NCI-H1092 (cell line): ENCODE results near the gene MYADML2.
"Not testable (repeated sequence)": the region's sequence is repeated elsewhere in the genome, so short reads cannot be mapped to it uniquely, and the experiment has no call there.

Source experiments
- DNase-seq: peaks from one replicate; lab custom pipeline; 2025; lab: John Stamatoyannopoulos, UW

MYADML2 gene

DNA sequence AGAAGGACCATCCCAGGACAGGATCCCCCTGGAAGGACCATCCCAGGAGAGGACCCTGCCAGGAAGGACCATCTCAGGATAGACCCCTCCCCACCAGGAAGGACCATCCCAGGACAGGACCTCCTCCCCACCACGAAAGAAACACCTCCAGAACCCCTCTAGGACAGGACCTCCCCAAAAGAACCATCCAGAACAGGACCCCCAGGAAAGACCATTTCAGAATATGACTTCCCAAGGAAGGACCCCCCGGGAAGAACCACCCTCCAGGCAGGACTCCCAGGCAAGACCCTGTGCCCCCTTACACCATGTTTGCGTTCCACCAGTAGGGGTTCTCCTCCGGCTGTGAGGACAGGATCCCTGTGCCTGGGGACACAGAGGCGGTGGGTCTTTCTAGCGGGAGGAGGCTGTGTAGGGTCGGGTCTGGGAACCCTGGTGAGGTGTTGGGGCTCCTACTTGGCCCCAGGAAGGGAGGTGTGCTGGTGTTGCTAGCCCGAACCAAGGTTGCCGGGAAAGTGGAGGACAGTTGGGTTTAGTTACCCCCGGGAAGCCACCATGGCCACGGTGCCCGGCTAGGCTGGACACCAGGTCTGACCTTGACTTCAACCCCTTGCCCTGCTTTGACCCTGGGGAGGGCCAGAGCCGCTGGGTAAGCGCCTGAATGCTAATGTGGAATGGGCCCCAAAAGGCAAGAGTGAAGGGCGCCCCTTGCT lies 11.8 kb upstream of the MYADML2 start:
- DNase-seq = no peak

DNA sequence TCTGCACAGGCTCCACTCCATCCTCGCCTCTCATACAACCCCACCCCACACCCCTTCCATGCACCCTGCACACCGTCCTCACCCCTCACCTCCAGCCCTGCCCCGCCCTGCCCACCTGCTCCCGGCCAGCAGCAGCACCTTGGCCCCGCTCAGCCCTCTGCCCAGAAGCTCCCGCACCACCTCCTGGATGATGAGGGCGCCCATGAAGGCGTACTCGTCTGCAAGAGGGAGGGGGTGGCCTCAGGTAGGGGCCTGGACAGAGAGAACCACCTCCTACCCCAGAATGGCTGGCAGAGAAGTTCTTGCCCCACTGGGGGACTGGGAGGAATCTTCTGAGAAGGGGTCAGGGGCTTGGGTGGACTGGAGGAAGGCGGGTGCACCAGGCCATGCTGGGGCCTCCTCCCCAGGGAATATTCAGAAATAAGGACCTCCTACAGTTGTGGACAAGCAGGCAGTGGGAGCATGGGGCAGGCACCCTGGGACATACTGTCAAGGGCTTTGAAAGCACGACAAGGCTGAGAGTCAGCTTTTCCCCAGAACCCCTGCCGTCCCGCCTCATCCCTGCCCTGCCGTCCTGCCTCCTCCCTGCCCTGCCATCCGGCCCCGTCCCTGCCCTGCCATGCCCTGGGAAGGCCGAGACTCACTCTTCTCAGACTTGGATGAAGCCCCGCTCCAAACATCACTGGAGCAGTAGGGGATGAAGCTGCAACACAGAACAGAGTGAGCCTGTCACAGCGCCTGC lies 10.8 kb upstream of the MYADML2 start:
- no peak for DNase-seq

DNA sequence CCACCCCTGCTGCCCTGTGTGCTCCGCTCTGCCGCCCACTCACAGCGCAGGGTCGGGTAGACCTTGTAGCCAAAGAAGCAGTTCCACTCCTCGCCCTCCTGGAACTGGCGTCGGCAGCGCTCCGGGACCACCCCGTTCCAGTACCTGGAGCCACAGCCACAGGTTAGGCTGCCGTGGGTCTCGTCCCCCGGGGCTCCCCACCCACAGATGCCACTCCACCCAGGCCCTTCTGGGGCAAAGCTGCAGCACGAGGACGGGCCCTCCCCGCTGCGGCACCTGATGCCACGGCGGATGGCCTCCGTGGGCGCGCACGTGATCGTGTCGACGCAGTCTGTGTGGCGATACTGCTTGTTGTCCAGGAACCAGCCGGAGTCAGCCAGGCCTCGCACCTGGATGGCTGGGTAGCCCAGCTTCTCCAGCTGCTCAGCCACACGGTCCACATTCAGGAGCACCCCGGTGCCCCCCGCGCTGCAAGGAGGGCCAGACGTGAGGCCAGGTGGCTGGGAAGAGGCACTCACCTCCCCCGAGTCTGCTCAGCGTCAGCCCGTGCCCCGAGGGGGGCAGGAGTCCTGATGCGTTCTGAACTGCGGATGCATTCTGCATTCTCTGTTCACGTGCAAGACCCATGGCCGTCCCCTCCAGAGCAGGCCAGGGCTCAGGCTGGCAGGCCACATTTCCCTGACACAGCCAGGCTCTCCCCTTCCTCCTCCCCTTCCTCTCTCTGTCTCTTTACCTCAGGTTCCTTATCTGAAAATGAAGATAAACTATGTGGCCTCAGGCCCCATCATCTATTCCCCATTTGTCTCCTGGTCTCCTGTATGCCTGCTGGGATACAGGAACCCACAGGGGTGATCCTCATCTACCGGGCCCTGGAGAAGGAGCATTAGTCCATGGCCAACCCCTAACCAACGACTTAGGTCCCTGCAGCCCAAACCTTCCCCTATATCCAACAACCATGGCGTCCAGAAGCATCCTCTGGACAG lies 9.9 kb upstream of the MYADML2 start:
- DNase-seq = no peak

DNA sequence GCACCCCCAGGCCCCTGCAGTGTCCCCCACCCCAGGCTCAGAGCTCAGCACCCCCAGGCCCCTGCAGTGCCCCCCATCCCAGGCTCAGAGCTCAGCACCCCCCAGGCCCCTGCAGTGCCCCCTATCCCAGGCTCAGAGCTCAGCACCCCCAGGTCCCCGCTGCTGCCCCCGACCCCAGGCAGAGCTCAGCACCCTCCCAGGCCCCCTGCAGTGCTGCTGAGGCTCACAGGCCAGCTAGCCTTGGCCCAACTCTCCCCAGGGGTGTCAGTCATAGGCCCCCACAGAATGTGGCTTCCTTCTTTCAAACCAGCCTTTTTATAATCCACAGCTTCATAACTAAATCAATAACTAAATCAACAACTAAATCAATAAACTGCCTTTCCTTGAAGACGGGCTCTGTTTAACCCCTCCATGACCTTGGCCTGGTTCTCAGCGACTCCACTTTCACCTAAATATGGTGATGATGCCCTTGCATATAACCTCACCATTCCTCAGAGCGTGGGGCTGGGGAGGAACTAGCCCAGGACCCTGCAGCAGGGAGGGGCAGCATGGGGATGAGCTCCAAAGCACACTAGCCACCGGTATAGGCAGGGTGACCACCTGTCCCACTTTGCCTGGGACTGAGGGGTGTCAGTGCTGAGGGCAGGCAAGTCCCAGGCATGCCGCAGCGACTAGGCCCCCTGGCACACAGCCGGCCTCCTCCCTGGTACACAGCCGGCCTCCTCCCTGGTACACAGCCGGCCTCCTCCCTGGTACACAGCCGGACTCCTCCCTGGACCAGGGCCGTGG lies 8.9 kb upstream of the MYADML2 start:
- no peak for DNase-seq

DNA sequence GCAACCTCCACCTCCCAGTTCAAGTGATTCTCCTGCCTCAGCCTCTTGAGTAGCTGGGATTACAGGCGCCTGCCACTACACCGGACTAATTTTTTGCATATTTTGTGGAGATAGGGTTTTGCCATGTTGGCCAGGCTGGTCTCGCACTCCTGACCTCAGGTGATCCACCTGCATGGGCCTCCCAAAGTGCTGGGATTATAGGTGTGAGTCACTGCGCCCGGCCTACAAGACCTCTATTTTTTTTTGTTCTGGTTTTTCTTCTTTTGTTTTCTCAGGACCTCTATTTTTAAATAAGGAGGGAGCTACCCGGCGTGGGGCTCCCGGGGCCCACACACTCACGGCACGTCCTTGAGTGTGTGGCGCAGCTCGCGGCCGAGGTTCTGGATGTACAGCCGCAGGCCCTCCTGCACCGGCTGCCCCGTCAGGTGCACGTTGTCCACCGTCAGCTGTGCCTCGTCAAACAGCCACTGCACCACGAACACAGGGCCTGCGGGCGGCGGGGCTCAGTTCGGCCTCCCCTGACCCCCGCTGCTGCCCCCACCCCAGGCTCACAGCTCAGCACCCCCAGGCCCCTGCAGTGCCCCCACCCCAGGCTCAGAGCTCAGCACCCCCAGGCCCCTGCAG lies 8.1 kb upstream of the MYADML2 start:
- no peak for DNase-seq

DNA sequence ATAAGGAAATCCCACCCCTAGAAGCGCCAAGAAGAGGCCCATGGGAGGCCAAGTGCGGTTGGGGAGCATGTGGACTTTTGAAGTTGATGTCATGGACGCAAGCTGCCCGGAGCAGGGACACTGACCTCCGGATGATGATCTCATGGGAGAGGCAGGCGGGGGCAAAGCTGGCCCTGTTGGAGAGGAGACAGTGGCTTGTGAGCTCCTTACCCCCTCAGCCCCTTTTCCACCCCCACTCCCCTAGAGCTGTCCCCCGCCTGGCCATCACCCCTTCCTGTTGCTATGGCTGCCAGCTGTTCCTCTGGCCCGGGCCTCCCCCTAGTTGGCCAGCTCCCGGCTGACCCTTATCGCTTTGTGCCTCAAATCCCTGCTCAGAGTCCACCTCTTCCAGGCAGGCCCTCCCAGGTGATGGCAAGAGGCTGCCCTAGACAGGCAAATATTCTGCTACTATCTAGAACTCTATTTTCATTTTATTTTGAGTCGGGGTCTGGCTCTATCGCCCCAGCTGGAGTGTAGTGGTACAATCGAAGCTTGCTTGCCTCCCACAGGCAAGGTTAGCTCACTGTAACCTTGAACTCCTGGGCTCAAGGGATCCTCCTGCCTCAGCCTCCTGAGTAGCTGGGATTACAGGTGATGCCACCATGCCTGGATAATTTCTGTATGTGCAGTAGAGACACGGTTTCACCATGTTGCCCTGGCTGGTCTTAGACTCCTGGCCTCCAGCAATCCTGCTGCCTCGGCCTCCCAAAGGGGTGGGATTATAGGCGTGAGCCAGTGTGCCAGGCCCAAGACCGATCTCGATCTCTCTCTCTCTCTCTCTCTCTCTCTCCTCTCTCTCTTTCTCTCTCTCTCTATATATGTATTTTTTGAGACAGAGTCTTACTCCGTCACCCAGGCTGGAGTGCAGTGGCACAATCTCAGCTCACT lies 7.4 kb upstream of the MYADML2 start:
- DNase-seq = no peak

DNA sequence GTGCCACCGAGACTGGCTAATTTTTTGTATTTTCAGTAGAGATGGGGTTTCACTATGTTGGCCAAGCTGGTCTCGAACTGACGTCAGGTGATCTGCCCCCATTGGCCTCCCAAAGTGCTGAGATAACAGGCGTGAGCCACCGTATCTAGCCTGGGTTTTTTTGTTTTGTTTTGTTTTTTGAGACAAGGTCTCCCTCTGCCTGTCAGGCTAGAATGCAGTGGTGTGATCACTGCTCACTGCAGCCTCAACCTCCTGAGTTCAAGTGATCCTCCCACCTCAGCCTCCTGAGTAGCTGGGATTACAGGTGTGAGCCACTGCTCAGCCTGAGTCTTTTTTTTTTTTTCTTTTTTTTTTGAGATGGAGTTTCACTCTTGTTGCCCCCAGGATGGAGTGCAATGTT lies 6.4 kb upstream of the MYADML2 start:
- DNase-seq = not testable (repeated sequence)

DNA sequence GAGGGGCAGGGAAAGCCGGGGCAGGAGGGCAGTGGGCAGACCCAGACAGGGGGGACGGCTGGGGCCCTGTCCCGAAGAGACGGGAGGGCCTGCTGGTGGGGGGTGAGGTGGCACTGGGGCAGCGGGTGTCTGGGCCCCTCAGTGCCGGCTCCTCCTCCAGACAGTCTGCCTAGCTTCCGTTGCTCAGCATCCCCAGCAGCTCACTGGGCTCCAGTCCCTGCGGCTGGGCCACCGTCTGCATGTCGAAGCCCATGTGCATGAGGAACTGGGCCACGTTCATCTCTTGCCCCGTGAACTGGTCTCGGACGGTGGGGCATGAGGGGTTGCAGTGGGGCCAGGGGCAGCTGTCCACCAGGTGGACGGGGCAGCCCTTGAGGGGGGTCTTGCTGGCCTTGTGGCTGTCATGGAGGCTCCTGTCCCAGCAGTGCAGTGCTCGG lies 5.8 kb upstream of the MYADML2 start:
- no peak for DNase-seq

DNA sequence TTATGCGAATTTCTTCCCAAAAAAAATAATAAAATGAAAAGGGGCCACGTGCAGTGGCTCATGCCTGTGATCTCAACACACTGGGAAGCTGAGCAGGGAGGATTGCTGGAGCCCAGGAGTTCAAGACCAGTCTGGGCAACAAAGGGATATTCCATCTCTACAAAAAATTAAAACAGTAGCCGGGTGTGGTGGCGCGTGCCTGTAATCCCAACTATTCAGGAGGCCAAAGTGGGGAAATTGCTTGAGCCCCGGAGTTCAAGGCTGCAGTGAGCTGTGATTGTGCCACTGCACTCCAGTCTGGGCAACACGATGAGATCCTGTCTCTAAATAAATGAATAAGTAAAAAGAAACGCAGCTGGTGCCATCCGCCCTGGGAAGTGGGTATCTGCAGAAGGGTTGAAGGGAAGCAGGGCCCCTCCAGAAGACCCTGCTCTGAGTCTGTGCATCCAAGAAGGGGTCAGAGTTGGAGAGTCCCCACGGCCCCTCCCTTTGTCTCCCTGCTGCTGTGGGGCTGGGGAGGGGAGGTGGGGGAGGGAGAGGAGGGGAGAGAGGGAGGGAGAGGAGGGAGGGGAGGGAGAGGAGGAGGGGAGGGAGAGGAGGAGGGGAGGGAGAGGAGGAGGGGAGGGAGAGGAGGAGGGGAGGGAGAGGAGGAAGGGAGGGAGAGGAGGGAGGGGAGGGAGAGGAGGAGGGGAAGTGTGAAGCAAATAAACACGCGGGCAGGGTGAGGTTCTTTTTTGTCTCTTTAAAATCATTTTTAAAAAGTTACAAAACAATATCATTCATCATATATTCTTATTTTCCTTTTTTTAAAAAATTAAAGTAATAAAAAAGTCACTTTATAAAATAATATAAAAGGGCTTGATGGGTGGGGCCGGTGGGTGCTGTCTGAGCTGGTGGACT lies 5.0 kb upstream of the MYADML2 start:
- no peak for DNase-seq

DNA sequence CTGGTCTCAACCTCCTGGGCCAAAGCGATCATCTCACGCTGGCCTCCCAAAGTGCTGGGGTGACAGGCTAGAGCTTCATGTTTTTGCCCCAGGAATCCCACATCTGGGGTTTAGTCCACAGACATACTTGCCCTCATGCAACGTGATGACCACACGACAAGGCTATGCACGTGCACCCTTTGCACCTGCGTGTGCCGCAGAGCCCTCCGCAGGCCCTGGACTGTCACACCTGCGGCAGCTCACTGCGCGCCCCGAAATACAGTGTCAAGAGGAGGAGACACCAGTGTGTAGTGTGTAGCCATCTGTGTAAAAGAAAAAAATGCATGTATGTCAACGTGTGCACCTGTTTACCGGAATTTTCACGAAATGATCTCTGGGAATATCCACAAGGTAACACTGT lies 3.5 kb upstream of the MYADML2 start:
- no peak for DNase-seq

DNA sequence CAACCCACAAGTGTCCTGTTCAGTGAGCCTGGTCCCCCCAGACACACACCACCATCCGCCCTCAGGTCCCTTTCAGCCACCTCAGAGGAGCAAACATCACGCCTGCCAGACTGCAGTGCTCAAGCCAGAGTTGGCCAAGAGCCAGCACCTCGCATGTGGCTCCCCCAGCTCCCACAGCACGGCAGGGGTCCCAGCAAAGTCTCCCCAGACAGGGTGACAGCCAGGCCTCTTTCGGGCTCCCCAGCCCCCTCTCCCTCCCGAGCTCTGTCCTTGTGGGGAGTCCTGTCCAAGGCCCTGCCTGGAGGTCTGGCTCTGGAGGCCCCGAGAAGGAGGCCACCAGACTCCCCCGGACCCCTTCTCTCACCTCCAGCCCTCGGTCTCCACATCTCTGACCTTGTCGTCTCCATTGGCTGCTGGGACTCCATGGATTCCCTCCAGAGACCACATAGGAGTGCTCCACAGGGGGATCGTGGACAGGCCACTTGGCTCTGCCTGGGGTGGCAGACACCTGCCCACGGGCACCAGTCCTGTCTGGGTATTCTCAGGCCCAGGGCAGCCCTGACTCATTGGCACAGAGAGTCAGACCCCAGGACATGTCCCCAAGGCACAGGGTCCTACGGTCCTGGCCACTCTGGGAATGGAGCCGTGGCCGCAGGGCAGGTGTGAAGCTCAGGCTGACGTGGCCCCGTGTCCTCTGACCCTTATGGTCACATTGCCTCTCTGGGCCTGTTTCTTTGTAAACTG lies 1.8 kb upstream of the MYADML2 start:
- no peak for DNase-seq

DNA sequence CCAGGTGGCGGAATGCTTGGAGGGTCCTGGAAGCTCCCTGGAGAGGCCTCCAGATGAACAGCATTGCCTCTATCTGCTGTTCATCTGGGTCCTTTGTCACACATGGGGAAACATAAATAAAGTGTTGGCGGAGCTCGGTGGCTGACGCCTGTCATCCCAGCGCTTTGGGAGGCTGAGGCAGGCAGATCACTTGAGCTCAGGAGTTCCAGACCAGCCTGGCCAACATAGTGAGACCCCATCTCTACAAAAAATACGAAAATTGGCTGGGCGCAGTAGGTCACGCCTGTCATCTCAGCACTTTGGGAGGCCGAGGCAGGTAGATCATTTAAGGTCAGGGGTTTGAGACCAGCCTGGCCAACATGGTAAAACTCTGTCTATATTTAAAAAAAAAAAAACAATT lies 2.2 kb downstream of the MYADML2 start:
- DNase-seq = no peak

DNA sequence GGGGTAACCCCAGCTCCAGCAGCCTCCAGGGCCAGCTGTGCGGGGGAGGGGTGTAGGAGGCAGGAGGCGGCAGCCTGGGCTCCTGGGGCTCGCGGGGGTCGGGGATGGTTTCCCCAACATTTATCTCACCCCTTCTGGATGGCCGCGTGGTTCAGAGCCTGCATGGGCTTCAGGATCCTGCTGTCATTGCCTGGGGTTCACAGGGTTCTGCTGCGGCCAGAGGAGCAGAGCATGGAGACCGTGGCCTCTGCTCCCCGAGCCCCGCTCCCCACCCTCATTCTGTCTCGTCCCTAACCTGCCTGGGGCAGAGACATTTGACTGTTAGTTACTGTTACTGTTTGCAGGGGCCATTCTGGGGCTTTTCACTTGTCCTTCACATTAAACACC lies 4.9 kb downstream of the MYADML2 start:
- DNase-seq = no peak

DNA sequence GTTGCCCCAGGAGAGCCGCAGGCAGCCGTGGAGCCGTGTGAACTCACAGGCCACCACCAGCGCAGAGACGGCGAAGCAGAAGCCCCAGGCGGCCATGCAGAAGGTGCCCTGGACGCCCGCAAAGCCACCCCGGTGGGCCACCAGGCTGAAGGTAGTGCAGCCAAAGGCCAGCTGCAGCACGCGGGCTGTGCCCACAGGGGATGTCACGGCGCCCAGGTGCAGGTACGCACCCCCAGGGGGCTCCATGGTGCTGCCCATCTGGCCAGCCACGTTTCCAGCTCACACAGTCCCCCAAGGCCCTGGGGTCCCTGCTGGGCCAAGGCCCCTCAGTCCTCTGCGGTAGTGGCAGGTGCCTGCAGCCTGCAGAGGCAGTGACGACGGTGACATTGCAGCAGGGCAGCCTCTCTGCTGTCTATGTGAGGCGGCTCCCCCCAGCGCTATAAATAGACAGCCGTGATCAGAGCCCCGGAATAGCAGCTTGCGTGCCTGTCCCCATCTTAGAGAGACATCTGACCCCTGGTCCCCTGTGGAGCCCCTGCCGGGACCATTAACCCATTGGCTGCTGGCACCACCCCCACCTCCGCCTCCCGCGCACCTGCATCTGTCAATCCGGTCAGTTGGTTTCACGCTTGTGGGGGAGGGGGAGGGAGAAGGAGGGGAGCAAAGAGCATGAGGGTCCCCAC lies 5.4 kb downstream of the MYADML2 start:
- DNase-seq = no peak

DNA sequence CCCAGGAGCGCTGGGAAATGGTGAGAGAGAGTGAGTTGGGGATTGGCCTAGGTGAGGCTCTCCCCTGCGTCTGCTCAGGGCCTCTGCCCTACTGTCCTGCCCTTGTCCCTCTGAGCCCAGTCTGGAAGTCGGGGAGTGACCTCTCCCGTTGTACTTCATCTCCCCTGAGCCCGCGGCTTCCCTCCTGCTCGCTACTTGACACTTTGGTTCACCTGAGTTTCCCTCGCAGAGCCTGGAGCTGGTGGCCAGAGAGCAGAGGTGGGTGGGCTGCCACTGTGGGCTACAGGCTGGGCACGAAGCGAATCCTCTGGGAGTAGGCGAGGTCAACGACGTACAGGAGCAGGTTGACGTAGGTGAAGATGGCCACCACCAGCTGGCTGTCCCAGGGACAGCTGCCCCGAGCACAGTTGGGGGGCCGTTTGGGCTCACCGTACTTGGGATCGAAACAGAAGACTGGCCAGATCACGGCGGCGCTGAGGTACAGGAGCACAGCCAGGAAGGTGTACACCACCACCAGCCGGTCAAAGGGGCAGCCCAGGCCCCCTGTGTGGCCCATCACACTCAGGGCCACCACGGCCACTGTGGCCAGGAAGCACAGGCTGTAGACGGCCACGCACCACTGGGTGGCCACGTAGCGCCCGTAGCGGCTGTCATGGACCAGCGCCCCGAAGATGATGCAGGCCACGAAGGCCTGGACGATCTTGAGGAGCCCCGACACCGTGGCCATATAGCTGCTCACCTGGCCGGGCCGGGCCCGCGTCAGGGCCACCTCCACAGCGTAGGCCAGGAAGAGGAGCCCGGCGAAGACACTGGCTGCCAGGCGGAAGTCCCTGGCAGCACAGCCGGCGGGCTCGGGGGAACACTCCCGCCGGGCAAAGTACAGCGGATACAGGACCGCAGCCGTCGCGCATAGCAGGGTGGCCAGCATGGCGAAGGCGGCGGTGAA lies 6.2 kb downstream of the MYADML2 start:
- no peak for DNase-seq

DNA sequence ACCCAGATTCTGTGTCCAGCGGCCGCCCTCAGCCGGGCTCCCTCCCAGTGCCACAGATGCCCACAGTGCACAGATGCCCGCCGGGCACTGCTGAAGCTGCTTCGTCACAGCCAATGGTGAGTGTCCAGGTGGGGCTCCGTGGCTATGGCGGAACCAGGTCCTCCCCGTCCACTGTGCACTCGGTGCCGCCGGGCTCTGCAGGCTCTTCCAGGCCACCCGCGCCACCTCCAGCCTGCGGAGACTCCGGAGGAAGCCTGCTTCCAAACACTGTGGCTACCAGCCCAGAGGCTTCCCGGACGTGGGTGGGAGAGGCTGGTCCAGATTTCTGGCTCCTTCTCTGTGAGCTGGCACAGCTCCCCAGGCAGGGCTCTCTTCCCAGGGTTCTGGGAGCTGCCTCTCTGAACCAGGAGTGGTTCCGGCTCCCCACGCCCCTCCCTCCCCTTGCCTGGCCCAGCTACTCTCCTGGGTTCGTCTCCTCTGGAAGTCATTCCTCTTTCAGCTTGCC lies 7.1 kb downstream of the MYADML2 start:
- DNase-seq = no peak
